HL-60/S4 treated with retinoic acid at 250 ng/mL for 4 days and 3 days (cell line): ENCODE results near the gene CENPX.
"Not testable (repeated sequence)": the region's sequence is repeated elsewhere in the genome, so short reads cannot be mapped to it uniquely, and the experiment has no call there.

ENCODE experiments used
- in situ Hi-C: fragments of 300-500 bp; cut with MboI; formaldehyde crosslinking; loops from 2 replicates; pipeline ENCODE4 v1.7.0; 2022; ENCODE audit warnings: low sequenced_read_pairs

Gene CENPX

DNA sequence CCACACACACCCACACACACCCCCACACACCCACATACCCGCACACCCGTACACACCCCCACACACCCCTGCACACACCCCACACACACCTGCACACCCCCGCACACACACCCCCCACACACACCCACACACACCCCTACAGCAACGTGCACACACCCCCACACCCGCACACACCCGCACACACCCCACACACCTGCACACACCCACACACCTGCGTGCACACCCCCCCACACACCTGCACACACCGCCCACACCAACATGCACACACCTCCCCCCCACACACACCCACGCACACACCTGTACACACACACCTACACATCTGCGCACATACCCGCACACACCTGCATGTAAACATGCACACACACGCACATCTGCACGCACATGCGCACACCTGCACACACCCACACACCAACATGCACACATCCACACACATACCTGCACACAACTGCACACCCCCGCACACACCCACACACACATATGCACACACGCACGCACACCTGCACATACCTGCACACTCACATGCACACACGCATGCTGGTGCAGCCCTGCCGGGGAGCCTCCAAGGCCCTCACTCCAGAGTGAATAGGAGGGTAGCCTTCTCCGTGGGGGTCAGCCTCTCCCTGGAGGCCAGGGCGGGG, 37.8 kb downstream of the CENPX start:
- in situ Hi-C loops: no loop called here

DNA sequence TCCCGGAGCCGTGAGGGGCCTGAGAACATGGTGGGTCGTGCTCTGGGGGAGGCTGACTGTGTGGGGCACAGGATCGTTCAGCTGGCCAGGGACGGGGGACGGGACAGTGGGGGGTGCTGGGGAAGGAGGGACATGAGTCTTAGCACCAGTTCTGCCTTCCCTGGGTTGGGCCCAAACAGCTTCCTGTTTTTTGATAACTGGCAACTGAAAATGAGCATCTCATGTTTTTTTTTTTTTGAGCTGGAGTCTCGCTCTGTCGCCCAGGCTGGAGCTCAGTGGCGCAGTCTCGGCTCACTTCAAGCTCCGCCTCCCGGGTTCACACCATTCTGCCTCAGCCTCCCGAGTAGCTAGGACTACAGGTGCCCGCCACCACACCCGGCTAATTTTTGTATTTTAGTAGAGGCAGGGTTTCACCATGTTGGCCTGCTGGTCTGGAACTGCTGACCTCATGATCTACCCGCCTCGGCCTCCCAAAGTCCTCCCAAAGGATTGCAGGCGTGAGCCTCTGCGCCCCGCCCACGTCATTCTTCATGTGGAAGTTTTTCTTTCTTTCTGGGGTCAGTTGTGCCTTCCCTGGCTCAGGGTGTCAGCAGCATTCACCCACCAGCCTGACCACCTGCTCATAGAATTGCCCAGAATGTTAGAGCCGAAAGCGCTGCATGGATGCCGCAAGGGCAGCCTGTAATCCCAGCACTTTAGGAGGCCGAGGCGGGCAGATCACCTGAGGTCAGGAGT, 38.9 kb downstream of the CENPX start:
- in situ Hi-C loops: no loop called here

DNA sequence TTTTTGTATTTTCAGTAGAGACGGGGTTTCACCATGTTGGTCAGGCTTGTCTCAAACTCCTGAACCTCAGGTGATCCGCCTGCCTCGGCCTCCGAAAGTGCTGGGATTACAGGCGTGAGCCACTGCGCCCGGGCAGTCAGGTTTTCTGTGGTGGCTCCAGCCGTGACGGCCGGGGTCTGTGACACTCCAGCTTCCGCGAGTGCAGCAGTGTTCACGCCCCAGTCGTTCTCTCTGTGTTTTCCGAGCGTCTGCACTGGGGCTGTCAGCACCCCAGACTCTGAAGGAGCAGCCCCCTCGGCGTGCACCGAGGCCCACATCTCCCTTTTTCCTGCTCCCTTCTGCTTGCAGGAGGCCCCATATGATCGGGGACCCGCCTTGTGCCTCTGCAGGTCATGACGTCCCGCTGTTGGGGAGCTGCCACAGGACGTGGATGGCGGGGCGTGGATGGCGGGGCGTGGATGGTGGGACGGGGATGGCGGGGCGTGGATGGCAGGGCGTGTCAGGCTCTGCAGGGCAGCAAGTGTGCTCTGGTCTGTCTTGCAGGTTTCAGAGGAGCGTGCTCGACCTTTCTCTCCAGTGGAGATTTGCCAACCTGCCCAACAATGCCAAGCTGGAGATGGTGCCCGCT, 39.6 kb downstream of the CENPX start:
- in situ Hi-C loops: no loop called here

DNA sequence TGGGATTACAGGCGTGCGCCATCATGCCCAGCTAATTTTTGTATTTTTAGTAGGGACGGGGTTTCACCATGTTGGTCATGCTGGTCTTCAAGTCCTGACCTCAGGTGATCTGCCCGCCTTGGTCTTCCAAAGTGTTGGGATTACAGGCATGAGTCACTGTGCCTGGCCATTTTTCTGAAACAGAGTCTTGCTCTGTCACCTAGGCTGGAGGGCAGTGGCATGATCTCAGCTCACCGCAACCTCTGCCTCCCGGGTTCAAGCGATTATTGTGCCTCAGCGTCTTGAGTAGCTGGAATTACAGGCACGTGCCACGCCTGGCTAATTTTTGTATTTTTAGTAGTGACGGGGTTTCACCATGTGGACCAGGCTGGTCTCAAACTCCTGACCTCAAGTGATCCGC, 41.2 kb downstream of the CENPX start:
- in situ Hi-C loops: not testable (repeated sequence)

DNA sequence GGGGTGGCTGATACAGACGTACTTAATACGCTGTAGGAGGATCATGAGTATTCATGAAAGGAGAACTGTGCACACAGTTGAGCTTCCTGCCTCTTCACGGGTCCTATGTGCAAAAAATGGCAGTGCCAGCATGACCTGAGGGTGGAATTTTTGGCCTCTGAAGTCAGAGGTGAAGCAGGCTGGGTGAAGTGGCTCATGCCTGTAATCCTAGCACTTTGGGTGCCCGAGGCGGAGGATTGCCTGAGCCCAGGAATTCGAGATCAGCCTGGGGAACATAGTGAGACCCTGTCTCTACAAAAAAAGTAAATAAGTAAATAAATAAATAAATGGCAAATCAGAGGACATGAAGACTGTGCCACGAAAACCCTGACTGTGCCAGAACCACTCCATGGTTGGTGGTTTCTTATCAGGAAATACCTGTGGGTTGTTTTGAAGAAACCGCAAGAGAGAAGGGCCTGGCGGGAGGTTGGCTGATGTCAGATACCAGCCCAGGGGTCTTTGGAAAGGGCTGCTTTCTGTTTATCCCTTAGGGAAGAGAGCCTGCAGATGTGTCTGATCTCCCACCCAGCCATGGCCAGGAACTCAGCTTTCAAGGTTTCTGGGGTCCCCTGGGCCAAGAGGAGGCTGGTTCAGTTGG, 41.9 kb downstream of the CENPX start:
- in situ Hi-C loops: no loop called here

DNA sequence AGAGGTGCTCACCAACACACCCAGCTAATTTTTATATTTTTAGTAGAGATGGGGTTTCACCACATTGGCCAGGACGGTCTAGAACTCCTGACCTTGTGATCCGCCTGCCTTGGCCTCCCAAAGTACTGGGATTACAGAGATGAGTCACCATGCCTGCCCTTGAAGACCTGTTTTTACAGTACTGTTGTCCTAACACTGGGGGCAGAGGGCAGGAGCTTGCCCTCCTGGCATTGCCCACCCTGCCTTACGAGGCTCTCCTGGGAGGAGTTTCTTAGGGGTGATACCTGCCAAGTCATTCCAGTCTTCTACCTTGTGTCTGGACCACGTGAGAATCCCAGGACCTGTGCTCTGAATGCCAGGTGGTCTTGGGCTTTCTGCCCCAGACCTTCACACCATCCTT, 42.6 kb downstream of the CENPX start:
- in situ Hi-C loops: no loop called here

DNA sequence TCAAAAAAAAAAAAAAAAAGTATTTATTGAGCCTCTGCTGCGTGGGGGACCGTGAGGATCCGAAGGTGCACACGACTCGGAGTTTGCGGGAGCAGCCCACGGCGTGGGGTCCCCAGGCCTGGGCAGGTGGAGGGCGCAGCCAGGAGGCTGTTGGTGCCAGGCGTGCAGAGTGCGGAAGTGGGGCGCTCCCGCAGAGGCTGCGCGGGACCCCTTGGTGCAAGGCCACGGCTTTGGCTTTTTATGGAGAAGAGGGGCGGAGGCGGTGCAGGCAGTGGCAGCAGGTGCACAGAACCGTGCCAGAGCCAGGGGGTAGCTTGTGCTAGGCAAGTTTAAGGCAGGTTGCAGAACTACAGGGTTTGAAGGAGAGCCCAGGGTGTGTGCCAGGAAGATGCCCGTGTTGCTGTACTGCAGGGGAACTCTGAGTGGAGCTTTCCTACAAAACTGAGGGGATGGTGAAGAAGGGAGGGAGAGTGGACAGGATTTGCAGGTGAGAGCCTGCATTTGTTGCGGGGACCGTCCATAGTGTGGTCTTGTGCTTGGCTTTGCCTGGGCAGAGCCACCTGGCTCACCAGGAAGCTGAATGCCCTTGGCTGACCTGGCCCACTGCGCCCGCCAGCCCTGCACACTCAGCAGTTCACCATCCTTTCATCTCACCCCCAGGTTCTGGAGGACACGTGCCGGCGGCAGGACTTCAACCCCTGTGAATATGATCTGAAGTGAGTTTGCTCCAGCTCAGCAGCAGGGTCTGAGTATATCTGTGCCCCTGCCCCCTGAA, 44.0 kb downstream of the CENPX start:
- in situ Hi-C loops: no loop called here

DNA sequence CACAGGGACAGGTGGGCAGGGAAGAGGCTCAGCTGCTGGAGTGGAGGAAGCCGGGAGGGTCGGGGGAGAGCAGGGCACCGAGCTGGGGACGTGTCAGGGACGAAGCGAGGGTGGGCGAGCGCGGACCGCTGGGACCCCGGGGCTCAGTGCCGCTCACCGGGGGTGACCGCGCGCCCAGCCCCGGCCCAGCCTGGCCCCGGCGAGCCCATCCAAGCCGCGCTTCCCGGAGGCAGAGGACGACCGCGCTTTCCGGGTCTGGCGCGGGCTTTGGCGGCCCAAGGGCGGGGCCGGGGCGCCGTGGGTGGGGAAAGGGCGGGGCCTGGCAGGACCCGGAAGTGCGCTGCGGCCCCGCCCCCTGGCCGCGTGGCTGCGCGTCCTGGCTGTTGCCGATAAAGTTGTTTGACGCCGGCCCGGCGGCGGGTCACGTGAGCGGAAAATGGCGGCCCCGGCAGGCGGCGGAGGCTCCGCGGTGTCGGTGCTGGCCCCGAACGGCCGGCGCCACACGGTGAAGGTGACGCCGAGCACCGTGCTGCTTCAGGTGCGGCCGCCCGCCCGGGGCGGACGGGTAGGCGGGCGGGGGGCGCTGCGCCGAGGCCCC, 45.4 kb downstream of the CENPX start, which contains the start of gene ASPSCR1:
Gene ASPSCR1 (plus strand): TSS at position 419 of the 598 bp plus-strand sequence. CDS start 18 bp downstream, at position 437.
- in situ Hi-C loops: no loop called here

DNA sequence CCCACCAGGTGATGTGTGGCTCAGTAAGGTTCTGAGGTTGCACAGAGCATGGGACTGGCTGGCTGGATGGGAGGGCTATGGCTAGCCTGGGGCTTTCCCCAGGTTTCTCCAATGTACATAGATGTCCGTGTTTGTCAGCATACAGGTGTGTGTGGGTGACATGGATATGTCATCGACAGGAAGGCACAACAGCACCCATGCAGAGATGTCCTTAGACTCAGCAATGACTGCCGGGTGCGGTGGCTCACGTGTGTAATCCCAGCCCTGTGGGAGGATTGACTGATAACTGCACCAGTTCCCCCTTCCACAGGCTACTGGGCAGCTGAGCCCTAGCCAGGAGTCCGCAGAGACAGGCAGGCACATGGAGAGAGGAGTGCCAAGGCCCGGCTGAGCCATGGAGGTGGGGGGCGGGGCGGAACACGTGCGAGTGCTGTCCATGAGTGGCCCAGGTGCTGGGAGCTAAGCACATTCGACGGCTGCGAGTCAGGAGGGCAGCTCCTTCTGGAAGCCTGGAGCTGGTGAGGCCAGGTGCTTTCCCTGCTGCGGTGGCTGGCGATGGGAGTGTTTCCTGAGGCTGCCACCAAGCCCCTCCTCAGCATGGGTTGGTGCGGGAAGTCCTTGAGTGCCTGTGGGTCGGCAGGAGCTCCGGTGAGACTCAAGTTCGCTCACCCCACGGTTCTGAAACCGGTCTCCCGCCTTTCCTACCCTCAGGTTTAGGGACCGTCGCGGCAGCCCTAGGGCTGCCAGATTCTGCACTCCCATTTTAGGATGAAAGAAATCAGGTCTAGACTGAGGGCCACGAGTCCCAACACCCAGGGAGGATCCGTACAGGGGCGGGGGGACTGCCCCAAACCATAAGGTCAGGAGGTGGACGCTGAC, 46.1 kb downstream of the CENPX start:
- in situ Hi-C loops: no loop called here

DNA sequence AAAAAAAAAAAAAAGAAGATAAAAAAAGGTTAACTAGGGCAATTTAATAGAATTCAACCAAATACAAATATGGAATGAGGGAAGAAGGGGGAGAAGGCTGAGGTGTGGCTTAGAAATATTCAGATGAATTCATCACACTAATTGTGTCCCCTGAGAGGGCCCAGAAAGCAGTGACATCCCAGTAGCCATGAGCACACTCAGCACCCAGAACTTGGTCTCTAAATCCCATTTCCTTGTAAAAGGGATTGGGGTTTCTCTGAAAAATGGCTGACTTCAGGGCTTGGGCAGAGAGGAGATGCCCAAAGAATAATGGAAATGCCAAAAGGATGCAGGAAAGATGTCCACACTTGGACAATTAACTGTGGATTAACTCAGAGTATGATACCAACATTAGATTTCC, 49.2 kb downstream of the CENPX start:
- in situ Hi-C loops: no loop called here

DNA sequence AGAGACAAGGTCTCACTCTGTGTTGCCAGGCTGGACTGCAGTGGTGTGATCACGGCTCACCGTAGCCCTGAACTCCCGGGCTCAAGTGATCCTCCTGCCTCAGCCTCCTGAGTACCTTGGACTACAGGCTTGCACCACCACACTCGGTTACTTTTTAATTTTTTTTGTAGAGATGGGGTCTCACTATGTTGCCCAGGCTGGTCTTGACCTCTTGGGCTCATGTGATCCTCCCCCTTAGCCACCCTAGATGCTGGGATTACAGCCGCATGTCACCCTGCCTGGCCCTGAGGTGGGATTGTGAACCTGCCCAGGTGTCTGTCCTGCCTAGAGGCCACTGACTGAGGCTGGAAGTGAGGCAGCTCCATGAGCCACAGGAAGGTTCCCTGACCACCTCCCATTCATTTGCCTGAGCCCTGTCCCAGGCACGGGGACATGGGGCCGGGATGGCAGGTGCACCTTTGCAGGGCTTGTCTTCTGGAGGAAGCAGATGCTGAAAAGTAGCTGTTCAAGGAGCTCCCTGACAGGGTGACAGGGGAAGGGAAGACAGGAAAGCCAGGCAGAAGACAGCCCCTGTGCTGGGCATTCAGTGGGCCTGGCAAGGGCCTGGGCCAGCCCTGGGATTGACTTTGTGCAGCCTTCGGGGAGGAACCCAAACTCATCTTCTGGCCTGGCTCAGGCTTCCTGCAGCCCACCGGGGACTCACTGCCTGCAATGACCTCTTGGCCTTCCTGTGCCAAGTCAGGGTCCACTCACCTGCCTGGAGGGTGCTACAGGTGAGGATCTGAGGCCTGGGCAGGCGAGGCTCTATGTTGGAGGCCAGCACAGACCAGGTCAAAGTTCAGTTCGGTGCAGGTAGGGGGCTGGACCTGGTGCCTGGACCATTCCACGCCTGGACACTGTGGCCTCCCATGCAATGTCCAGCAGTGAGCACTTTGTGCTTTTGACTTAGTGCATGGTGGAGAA, 53.5 kb downstream of the CENPX start:
- in situ Hi-C loops: no loop called here
